ENCODE results near the gene VAV2. TPM values are rescaled to one million over a fixed set of nuclear protein-coding genes. Genes with fewer than 3 reads are reported as not detected.

The VAV2 gene
- total and polyA plus RNA-seq, 2 experiments from 2014 or later = 8.1 to 28.9 TPM

DNA sequence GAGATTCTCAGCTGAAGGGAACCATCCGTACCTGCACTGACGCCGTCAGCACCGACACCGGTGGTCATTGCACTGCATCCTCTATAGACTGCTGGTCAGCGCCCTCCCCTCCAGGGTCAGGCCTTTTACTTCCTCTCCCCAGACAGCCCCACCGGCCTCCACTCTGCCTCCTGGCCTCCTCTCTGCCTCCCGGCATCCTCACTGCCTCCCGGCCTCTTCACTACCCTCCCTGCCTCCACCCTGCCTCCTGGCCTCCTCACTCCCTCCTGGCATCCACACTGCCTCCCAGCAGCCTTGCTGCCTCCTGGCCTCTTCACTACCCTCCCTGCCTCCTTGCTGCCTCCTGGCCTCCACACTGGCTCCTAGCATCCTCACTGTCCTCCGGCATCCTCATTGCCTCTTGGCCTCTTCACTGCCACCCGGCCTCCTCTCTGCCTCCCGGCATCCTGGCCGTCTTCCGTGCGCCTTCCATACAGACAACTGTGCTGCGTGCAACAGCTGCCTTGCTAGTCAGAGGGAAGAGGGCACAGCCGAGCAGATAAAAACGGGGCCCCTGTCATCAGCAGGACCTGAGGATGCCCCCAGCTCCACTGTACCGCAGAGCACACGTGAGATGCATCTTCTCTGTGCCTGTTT lies 62.0 kb downstream of the VAV2 start:
- peaks cover 12% of the 10 kb centered on the region for H3K4me1 Mint-ChIP-seq
- H3F3A ChIP-seq (replicated peaks; ENCODE audit: low read depth) = no peaks in the 10 kb centered on the region

DNA sequence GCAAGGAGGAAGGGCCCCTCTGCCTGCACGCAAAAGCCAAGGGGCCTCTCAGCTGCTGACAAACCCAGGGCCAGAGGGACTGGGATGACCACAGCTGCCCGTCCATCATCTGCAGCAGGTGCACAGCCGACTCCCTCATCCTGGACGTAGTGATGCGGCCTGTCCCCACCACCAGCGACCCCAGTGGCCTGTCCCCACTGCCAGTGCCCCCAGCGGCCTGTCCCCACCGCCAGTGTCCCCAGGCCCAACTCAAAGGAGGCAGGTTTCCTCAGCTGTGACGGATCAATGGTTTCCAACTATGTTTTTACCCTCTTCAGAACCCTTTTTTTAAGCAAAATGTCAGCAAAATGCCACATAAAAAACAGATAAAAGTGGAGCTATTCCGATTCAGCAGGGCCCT lies 62.5 kb downstream of the VAV2 start:
- Histone ChIP-seq H3K4me1 (ENCODE audit: insufficient read depth) (no peaks in the 10 kb centered on the region), H3K4me2 (no peak overlapping the region), H3K36me3 (ENCODE audit: insufficient read depth) (no peaks in the 10 kb centered on the region), H3K79me2 (replicated peaks; ENCODE audit: insufficient read depth) (peaks cover 31% of the 10 kb centered on the region), H3K27ac (ENCODE audit: low read depth) (no peak overlapping the region), H3F3A (replicated peaks; ENCODE audit: low read depth) (no peaks in the 10 kb centered on the region), H2AFZ (no peak overlapping the region), H3K27me3 (ENCODE audit: insufficient read depth) (no peaks in the 10 kb centered on the region), H4K20me1 (replicated peaks; ENCODE audit: insufficient read depth) (no peaks in the 10 kb centered on the region), H3K9me2 (ENCODE audit: insufficient read depth) (no peaks in the 10 kb centered on the region), H3K4me3 (no peak overlapping the region)
- DNase-seq (ENCODE audit: low spot score) (no peak), ATAC-seq (no peak)
- peaks cover 12% of the 10 kb centered on the region for H3K4me1 Mint-ChIP-seq
- 0 out of 3 replicates have a peak, but pooled peaks cover 2% of the 10 kb centered on the region for H3K9me3 Mint-ChIP-seq
- no peak overlapping the region for H3K4me3 Mint-ChIP-seq
- TF ChIP-seq POLR2AphosphoS5 (IDR thresholded peaks at IDR 0.05; ENCODE audit: low read depth) (no peak), EZH2phosphoT487 (IDR thresholded peaks at IDR 0.05; ENCODE audit: unreplicated experiment) (no peak), CREB1 (CRISPR knock-in tag; IDR thresholded peaks at IDR 0.05; ENCODE audit: low read depth) (no peak), EZH2 (IDR thresholded peaks at IDR 0.05; ENCODE audit: low read depth, unreplicated experiment) (no peak)
- TF ChIP-seq, protein P1, sequence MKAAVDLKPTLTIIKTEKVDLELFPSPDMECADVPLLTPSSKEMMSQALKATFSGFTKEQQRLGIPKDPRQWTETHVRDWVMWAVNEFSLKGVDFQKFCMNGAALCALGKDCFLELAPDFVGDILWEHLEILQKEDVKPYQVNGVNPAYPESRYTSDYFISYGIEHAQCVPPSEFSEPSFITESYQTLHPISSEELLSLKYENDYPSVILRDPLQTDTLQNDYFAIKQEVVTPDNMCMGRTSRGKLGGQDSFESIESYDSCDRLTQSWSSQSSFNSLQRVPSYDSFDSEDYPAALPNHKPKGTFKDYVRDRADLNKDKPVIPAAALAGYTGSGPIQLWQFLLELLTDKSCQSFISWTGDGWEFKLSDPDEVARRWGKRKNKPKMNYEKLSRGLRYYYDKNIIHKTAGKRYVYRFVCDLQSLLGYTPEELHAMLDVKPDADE (IDR thresholded peaks at IDR 0.05) = no peak
- TF ChIP-seq, protein P2, sequence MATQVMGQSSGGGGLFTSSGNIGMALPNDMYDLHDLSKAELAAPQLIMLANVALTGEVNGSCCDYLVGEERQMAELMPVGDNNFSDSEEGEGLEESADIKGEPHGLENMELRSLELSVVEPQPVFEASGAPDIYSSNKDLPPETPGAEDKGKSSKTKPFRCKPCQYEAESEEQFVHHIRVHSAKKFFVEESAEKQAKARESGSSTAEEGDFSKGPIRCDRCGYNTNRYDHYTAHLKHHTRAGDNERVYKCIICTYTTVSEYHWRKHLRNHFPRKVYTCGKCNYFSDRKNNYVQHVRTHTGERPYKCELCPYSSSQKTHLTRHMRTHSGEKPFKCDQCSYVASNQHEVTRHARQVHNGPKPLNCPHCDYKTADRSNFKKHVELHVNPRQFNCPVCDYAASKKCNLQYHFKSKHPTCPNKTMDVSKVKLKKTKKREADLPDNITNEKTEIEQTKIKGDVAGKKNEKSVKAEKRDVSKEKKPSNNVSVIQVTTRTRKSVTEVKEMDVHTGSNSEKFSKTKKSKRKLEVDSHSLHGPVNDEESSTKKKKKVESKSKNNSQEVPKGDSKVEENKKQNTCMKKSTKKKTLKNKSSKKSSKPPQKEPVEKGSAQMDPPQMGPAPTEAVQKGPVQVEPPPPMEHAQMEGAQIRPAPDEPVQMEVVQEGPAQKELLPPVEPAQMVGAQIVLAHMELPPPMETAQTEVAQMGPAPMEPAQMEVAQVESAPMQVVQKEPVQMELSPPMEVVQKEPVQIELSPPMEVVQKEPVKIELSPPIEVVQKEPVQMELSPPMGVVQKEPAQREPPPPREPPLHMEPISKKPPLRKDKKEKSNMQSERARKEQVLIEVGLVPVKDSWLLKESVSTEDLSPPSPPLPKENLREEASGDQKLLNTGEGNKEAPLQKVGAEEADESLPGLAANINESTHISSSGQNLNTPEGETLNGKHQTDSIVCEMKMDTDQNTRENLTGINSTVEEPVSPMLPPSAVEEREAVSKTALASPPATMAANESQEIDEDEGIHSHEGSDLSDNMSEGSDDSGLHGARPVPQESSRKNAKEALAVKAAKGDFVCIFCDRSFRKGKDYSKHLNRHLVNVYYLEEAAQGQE (IDR thresholded peaks at IDR 0.05; ENCODE audit: unreplicated experiment) = no peak
- H3K27ac Mint-ChIP-seq = no peak overlapping the region
- H3K36me3 Mint-ChIP-seq (ENCODE audit: low read depth) = peaks cover 27% of the 10 kb centered on the region
- H3K27me3 Mint-ChIP-seq (ENCODE audit: insufficient read depth, low read depth, poor library complexity) = peaks cover 9% of the 10 kb centered on the region

More for the DNA sequence above, 62.0 kb downstream of the VAV2 start:
- H3K27ac ChIP-seq (ENCODE audit: low read depth) = no peak overlapping the region
- no peak overlapping the region for H2AFZ ChIP-seq
- no peaks in the 10 kb centered on the region for H3K4me1 ChIP-seq (ENCODE audit: insufficient read depth)
- ATAC-seq (no peak), DNase-seq (ENCODE audit: low spot score) (no peak)
- Mint-ChIP-seq H3K36me3 (ENCODE audit: low read depth) (peaks cover 28% of the 10 kb centered on the region), H3K9me3 (0 out of 3 replicates have a peak, but pooled peaks cover 2% of the 10 kb centered on the region), H3K27me3 (ENCODE audit: insufficient read depth, low read depth, poor library complexity) (peaks cover 9% of the 10 kb centered on the region), H3K27ac (no peak overlapping the region), H3K4me3 (no peak overlapping the region)
- no peaks in the 10 kb centered on the region for H3K9me2 ChIP-seq (ENCODE audit: insufficient read depth)
- H3K79me2 ChIP-seq (replicated peaks; ENCODE audit: insufficient read depth) = peaks cover 26% of the 10 kb centered on the region
- no peaks in the 10 kb centered on the region for H3K27me3 ChIP-seq (ENCODE audit: insufficient read depth)
- H4K20me1 ChIP-seq (replicated peaks; ENCODE audit: insufficient read depth) = no peaks in the 10 kb centered on the region
- no peak overlapping the region for H3K4me2 ChIP-seq
- H3K4me3 ChIP-seq = no peak overlapping the region
- no peaks in the 10 kb centered on the region for H3K36me3 ChIP-seq (ENCODE audit: insufficient read depth)
- TF ChIP-seq POLR2AphosphoS5 (IDR thresholded peaks at IDR 0.05; ENCODE audit: low read depth) = no peak
- TF ChIP-seq, protein P2 (IDR thresholded peaks at IDR 0.05; ENCODE audit: unreplicated experiment) = no peak
- TF ChIP-seq CREB1 (CRISPR knock-in tag; IDR thresholded peaks at IDR 0.05; ENCODE audit: low read depth) = no peak
- no peak for TF ChIP-seq JUNB (IDR thresholded peaks at IDR 0.05; ENCODE audit: unreplicated experiment)
- TF ChIP-seq, protein P3, sequence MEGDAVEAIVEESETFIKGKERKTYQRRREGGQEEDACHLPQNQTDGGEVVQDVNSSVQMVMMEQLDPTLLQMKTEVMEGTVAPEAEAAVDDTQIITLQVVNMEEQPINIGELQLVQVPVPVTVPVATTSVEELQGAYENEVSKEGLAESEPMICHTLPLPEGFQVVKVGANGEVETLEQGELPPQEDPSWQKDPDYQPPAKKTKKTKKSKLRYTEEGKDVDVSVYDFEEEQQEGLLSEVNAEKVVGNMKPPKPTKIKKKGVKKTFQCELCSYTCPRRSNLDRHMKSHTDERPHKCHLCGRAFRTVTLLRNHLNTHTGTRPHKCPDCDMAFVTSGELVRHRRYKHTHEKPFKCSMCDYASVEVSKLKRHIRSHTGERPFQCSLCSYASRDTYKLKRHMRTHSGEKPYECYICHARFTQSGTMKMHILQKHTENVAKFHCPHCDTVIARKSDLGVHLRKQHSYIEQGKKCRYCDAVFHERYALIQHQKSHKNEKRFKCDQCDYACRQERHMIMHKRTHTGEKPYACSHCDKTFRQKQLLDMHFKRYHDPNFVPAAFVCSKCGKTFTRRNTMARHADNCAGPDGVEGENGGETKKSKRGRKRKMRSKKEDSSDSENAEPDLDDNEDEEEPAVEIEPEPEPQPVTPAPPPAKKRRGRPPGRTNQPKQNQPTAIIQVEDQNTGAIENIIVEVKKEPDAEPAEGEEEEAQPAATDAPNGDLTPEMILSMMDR (conservative IDR thresholded peaks at IDR 0.05; ENCODE audit: low read depth in 2 of 2) = no peak
- no peak for TF ChIP-seq EZH2phosphoT487 (IDR thresholded peaks at IDR 0.05; ENCODE audit: unreplicated experiment)
- no peak for TF ChIP-seq STAT1 (IDR thresholded peaks at IDR 0.05; ENCODE audit: unreplicated experiment)

All from GM23338 (cell line).